MM.1S (cell line): ENCODE data around the gene PTPRD.

Experiments
- DNase-seq: peaks from one replicate; pipeline ENCODE4 v3.0.0-alpha.2; 2015
- H2AFZ ChIP-seq: fragments of 300-600 bp; sonication (generic); 2 replicates; pipeline ENCODE4 v1.6.0; 2016; ENCODE audit warnings: antibody characterized with exemption, low read length
- H3F3A ChIP-seq: fragments of 300-600 bp; sonication (generic); 2 replicates; pipeline ENCODE4 v1.6.1; 2016; ENCODE audit warnings: mild to moderate bottlenecking, antibody characterized with exemption, low read length, moderate library complexity, mixed read lengths; ENCODE audit not compliant: insufficient read depth
- H3K27ac ChIP-seq: fragments of 300-600 bp; sonication (generic); 2 replicates; pipeline ENCODE4 v1.5.1; 2016; ENCODE audit warnings: mild to moderate bottlenecking, low read length
- H3K27me3 ChIP-seq: fragments of 300-600 bp; sonication (generic); replicated peaks from 2 replicates; pipeline ENCODE4 v1.6.0; 2016; ENCODE audit warnings: low read length; ENCODE audit not compliant: insufficient read depth
- H3K36me3 ChIP-seq: fragments of 300-600 bp; sonication (generic); replicated peaks from 2 replicates; pipeline ENCODE4 v1.6.1; 2016; ENCODE audit warnings: mild to moderate bottlenecking, low read length, mixed read lengths; ENCODE audit not compliant: insufficient read depth
- H3K4me1 ChIP-seq: fragments of 300-600 bp; sonication (generic); 2 replicates; pipeline ENCODE4 v1.6.1; 2016; ENCODE audit warnings: low read length, mixed read lengths
- H3K4me2 ChIP-seq: fragments of 300-600 bp; sonication (generic); 2 replicates; pipeline ENCODE4 v1.6.0; 2016; ENCODE audit warnings: low read depth, low read length
- H3K4me3 ChIP-seq: fragments of 300-600 bp; sonication (generic); 2 replicates; pipeline ENCODE4 v1.5.1; 2016; ENCODE audit warnings: low read length, mixed read lengths
- H3K79me2 ChIP-seq: fragments of 300-600 bp; sonication (generic); 2 replicates; pipeline ENCODE4 v1.6.1; 2016; ENCODE audit warnings: mixed run types, low read length, mixed read lengths
- H3K9ac ChIP-seq: fragments of 300-600 bp; sonication (generic); 2 replicates; pipeline ENCODE4 v1.6.1; 2016; ENCODE audit warnings: low read length, mixed read lengths
- H3K9me2 ChIP-seq: fragments of 300-600 bp; sonication (generic); replicated peaks from 2 replicates; pipeline ENCODE4 v1.6.1; 2016; ENCODE audit warnings: mild to moderate bottlenecking, low read length, mixed read lengths; ENCODE audit not compliant: insufficient read depth
- H3K9me3 ChIP-seq: fragments of 300-600 bp; sonication (generic); replicated peaks from 2 replicates; pipeline ENCODE4 v1.6.1; 2016; ENCODE audit warnings: mild to moderate bottlenecking, low read length, mixed read lengths; ENCODE audit not compliant: insufficient read depth
- H4K20me1 ChIP-seq: fragments of 300-600 bp; sonication (generic); 2 replicates; pipeline ENCODE4 v1.6.1; 2016; ENCODE audit warnings: mild to moderate bottlenecking, low read length, moderate library complexity, mixed read lengths; ENCODE audit not compliant: insufficient read depth
- CTCF ChIP-seq: fragments of 300-600 bp; sonication (generic); IDR thresholded peaks from 2 replicates; pipeline ENCODE4 v1.5.1; 2016; ENCODE audit warnings: antibody characterized with exemption, low read length, mixed read lengths
- EZH2 ChIP-seq: fragments of 300-600 bp; sonication (generic); optimal IDR thresholded peaks from 2 replicates; pipeline ENCODE3; 2017; ENCODE audit warnings: low read depth, mild to moderate bottlenecking, antibody characterized with exemption, low read length, mixed read lengths
- EZH2phosphoT487 ChIP-seq: fragments of 300-600 bp; sonication (generic); IDR thresholded peaks from 2 replicates; pipeline ENCODE4 v1.6.1; 2018; ENCODE audit warnings: antibody characterized with exemption, low read length

Gene PTPRD

GRCh38 chr9:9764821-9765220, 848.0 kb downstream of the PTPRD start:
- Histone ChIP-seq H3K9ac (no peak overlapping the region), H2AFZ (no peak overlapping the region), H3K4me1 (no peaks in the 10 kb centered on the region), H3K36me3 (no peaks in the 10 kb centered on the region), H3F3A (no peaks in the 10 kb centered on the region), H3K79me2 (no peaks in the 10 kb centered on the region), H3K27ac (no peak overlapping the region), H3K9me3 (no peaks in the 10 kb centered on the region; the same call in 1 of the 2 replicates), H3K9me2 (no peaks in the 10 kb centered on the region), H3K27me3 (no peaks in the 10 kb centered on the region), H4K20me1 (no peaks in the 10 kb centered on the region), H3K4me3 (no peak overlapping the region), H3K4me2 (no peak overlapping the region)
- no peak for DNase-seq
- TF ChIP-seq EZH2, result no peak
- no peak for TF ChIP-seq CTCF
- TF ChIP-seq EZH2phosphoT487, result no peak

GRCh38 chr9:9754186-9754585, 858.6 kb downstream of the PTPRD start:
- no peaks in the 10 kb centered on the region for H3K27me3 ChIP-seq
- H3K4me2 ChIP-seq, result no peak overlapping the region
- H3K36me3 ChIP-seq, result no peaks in the 10 kb centered on the region
- TF ChIP-seq CTCF, result no peak
- no peak for TF ChIP-seq EZH2
- no peak for TF ChIP-seq EZH2phosphoT487
- no peaks in the 10 kb centered on the region for H3F3A ChIP-seq
- DNase-seq, result no peak
- no peaks in the 10 kb centered on the region for H3K9me3 ChIP-seq
- no peak overlapping the region for H3K9ac ChIP-seq
- no peak overlapping the region for H3K4me3 ChIP-seq
- H3K4me1 ChIP-seq, result no peaks in the 10 kb centered on the region
- no peaks in the 10 kb centered on the region for H4K20me1 ChIP-seq
- H2AFZ ChIP-seq, result no peak overlapping the region
- no peak overlapping the region for H3K27ac ChIP-seq
- no peaks in the 10 kb centered on the region for H3K79me2 ChIP-seq
- no peaks in the 10 kb centered on the region for H3K9me2 ChIP-seq

- H3K27ac ChIP-seq, result no peak overlapping the region
- H3K36me3 ChIP-seq, result no peaks in the 10 kb centered on the region
- no peak overlapping the region for H3K4me3 ChIP-seq
- no peak overlapping the region for H3K4me2 ChIP-seq
- no peaks in the 10 kb centered on the region for H3K9me3 ChIP-seq
- no peaks in the 10 kb centered on the region for H4K20me1 ChIP-seq
- no peak for DNase-seq
- TF ChIP-seq EZH2 (no peak), EZH2phosphoT487 (no peak), CTCF (no peak)
- H2AFZ ChIP-seq, result no peak overlapping the region
- no peaks in the 10 kb centered on the region for H3K4me1 ChIP-seq
- H3K27me3 ChIP-seq, result no peaks in the 10 kb centered on the region
- no peaks in the 10 kb centered on the region for H3K79me2 ChIP-seq
- no peaks in the 10 kb centered on the region for H3K9me2 ChIP-seq
- no peak overlapping the region for H3K9ac ChIP-seq
- no peaks in the 10 kb centered on the region for H3F3A ChIP-seq
Measured at GRCh38 chr9:9753266-9753665, 859.5 kb downstream of the PTPRD start.
